Vagina (tissue), 2 donors: ENCODE data around the gene MECP2.

ENCODE experiments used
- CTCF ChIP-seq, 3 experiments: fragments of 450-650 bp in 2 of 3; fragments of 200-600 bp in 1 of 3; sonication (generic) in 1 of 3; IDR thresholded peaks; one replicate each; pipeline ENCODE4 v1.5.1; 2017 to 2019; ENCODE audit warnings: antibody characterized with exemption in 3 of 3, mild to moderate bottlenecking in 2 of 3, moderate library complexity in 2 of 3
- POLR2A ChIP-seq, 2 donors: fragments of 450-650 bp; IDR thresholded peaks; one replicate each; pipeline ENCODE4 v1.6.1; 2017; ENCODE audit warnings: antibody characterized with exemption in 2 of 2, mild to moderate bottlenecking in 2 of 2, moderate library complexity in 2 of 2
- POLR2AphosphoS5 ChIP-seq, 2 donors: sonication (generic); formaldehyde crosslinking; IDR thresholded peaks; one replicate each; pipeline ENCODE4 v1.9.0; 2017; ENCODE audit warnings: antibody characterized with exemption in 2 of 2, mild to moderate bottlenecking in 2 of 2, low read depth in 1 of 2; ENCODE audit not compliant: insufficient read depth in 1 of 2

- TF ChIP-seq CTCF (IDR thresholded peaks at IDR 0.05) (no peak), POLR2A (IDR thresholded peaks at IDR 0.05) (no peak), POLR2AphosphoS5 (IDR thresholded peaks at IDR 0.05; ENCODE audit: insufficient read depth in 1 of 2, low read depth in 1 of 2) (no peak)
Measured at GRCh38 chrX:153974726-153975286, 122.7 kb downstream of the MECP2 start.
